Measurements from ENCODE around the gene ZNF692. TPM values are rescaled to one million over a fixed set of nuclear protein-coding genes. Genes with fewer than 3 reads are reported as not detected.

ZNF692 gene
- total and polyA plus RNA-seq, 2 of the 13 experiments (the other 11 are each of a cell fraction or from before 2014, with no cell fraction given), result 27.3 to 45.8 TPM

DNA sequence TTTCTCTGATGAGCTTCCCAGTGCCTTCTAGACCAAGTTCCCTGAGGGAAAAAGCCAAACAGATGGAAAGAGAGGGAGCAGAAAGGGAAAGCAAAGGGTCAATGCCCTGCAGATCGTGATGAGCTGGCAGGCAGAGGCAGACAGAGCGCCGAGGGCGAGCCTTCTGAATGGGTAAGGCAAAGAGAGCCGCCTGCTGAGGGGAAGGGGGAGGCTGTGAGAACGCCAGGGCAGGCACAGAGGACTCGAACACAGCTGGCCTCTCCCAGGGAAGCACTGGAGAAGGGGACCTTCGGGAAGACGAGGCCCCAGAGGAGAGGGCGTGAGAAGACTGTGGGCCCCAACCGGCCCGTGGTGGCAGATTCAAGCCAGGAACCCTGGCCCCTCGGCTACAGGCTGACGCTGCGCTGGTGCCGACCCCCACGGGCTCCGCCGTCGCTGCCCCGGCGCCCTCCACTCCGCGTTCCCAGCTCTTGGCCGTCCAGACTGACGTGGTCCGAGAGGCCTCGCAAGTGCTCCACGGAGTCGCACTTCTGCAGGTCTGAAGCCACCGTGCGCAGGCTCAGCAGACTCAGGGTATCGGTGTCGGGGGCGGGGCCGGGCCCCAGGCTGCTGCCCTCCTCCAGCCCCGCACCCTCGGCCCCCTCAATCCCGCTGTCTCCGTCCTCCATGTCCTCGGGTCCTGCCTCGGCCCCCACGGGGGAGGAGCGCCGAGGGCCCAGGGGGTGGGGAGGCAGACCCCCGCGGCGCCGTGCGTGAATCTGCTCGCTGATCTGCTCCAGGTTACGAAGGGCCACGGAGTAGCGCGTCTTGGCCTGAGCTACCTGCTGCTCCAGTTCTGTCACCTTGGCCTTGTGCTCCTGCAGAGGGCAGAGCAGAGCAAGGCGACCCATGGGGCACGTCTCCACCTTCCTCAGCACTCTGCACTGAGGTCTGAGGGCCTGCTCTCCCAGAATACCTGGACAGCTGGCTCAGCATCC lies 47.1 kb downstream of the ZNF692 start:
- Histone ChIP-seq H3K4me3 (replicated peaks in 1 of 3; ENCODE audit: insufficient read depth in 1 of 3, low read depth in 2 of 3, low read length in 3 of 3) (no peak overlapping the region), H3K79me2 (ENCODE audit: insufficient read depth, low read length) (no peaks in the 10 kb centered on the region), H2AFZ (ENCODE audit: low read length) (no peak overlapping the region), H3K9me3 (ENCODE audit: low read length) (no peaks in the 10 kb centered on the region), H3K36me3 (replicated peaks in 1 of 2; ENCODE audit: control insufficient read depth in 1 of 2, insufficient read depth in 2 of 2, low read length in 2 of 2) (peaks cover 14 to 50% of the 10 kb centered on the region in 2 experiments), H3K4me2 (ENCODE audit: low read depth, low read length) (no peak overlapping the region), H3K4me1 (ENCODE audit: insufficient read depth, low read length) (peaks cover 10% of the 10 kb centered on the region), H3K27ac (ENCODE audit: extremely low read length, insufficient read depth, low read length) (no peak overlapping the region), H3K9ac (ENCODE audit: insufficient read depth, low read depth, low read length) (no peak overlapping the region), H4K20me1 (ENCODE audit: insufficient read depth, low read length) (no peaks in the 10 kb centered on the region), H3K27me3 (ENCODE audit: control insufficient read depth in 1 of 2, insufficient read depth in 2 of 2, low read length in 2 of 2) (no peaks in the 10 kb centered on the region)
- TF ChIP-seq, protein P1, sequence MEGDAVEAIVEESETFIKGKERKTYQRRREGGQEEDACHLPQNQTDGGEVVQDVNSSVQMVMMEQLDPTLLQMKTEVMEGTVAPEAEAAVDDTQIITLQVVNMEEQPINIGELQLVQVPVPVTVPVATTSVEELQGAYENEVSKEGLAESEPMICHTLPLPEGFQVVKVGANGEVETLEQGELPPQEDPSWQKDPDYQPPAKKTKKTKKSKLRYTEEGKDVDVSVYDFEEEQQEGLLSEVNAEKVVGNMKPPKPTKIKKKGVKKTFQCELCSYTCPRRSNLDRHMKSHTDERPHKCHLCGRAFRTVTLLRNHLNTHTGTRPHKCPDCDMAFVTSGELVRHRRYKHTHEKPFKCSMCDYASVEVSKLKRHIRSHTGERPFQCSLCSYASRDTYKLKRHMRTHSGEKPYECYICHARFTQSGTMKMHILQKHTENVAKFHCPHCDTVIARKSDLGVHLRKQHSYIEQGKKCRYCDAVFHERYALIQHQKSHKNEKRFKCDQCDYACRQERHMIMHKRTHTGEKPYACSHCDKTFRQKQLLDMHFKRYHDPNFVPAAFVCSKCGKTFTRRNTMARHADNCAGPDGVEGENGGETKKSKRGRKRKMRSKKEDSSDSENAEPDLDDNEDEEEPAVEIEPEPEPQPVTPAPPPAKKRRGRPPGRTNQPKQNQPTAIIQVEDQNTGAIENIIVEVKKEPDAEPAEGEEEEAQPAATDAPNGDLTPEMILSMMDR (CRISPR knock-in tag; IDR thresholded peaks at IDR 0.05), result peak; percentile 46
- TF ChIP-seq STAG1 (CRISPR knock-in tag; IDR thresholded peaks at IDR 0.05), result peak; percentile 44; the same call in 1 of the 2 replicates
- no peak for TF ChIP-seq ZNF101 (CRISPR knock-in tag; IDR thresholded peaks at IDR 0.05; ENCODE audit: borderline replicate concordance, low read depth)
- TF ChIP-seq RBFOX2 (IDR thresholded peaks at IDR 0.05; ENCODE audit: low read depth, low read length), result peak; percentile 51; the same call in 1 of the 2 replicates
- no peak for TF ChIP-seq GTF3A (CRISPR knock-in tag; conservative IDR thresholded peaks at IDR 0.05)
- peak; percentile 74 for TF ChIP-seq AGO2 (optimal IDR thresholded peaks at IDR 0.05; ENCODE audit: low read depth, low read length)
- TF ChIP-seq, protein P2, sequence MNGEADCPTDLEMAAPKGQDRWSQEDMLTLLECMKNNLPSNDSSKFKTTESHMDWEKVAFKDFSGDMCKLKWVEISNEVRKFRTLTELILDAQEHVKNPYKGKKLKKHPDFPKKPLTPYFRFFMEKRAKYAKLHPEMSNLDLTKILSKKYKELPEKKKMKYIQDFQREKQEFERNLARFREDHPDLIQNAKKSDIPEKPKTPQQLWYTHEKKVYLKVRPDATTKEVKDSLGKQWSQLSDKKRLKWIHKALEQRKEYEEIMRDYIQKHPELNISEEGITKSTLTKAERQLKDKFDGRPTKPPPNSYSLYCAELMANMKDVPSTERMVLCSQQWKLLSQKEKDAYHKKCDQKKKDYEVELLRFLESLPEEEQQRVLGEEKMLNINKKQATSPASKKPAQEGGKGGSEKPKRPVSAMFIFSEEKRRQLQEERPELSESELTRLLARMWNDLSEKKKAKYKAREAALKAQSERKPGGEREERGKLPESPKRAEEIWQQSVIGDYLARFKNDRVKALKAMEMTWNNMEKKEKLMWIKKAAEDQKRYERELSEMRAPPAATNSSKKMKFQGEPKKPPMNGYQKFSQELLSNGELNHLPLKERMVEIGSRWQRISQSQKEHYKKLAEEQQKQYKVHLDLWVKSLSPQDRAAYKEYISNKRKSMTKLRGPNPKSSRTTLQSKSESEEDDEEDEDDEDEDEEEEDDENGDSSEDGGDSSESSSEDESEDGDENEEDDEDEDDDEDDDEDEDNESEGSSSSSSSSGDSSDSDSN (CRISPR knock-in tag; IDR thresholded peaks at IDR 0.05), result no peak
- WGBS (ENCODE audit: low lambda C conversion rate), result 96% methylated on average over 38 of the region's 57 CpGs
- FAIRE-seq, result no peak
- ChIA-PET CTCF (ENCODE audit: low intra/inter-chr PET ratio, low total read pairs) (no interaction called here), POLR2A (no interaction called here)
- in situ Hi-C loops (cut with HindIII; ENCODE audit: extremely low pct_ligation_motif_present, low pct_unique_long_range_greater_than_20kb), result no loop called here
- ATAC-seq, result peak; percentile 63
- intact Hi-C loops (cut with micrococcal nuclease; ENCODE audit: unreplicated experiment), result no loop called here
- no peak for DNase-seq (ENCODE audit: low spot score)
- no TSS peak for BruUV-seq (replicated peaks)

Data from HepG2 (cell line).